Upper lobe of right lung (tissue), 1 donor: ENCODE data around the gene NUBPL. TPM values are rescaled to one million over a fixed set of nuclear protein-coding genes. Genes with fewer than 3 reads are reported as not detected.

ENCODE experiments used
- ATAC-seq: fragments of 200-7000 bp; cut with Tn5 transposase; one replicate; pipeline ENCODE4 v1.9.1; 2020; ENCODE audit warnings: mild to moderate bottlenecking, moderate library complexity
- DNase-seq: peaks from one replicate; pipeline ENCODE4 v3.0.0-alpha.2; 2020
- H3K27ac ChIP-seq: fragments of 200-600 bp; one replicate; pipeline ENCODE4 v1.8.0; 2022
- H3K27me3 ChIP-seq: fragments of 200-600 bp; one replicate; pipeline ENCODE4 v1.8.0; 2022; ENCODE audit warnings: mild to moderate bottlenecking
- H3K36me3 ChIP-seq: fragments of 200-600 bp; one replicate; pipeline ENCODE4 v1.8.0; 2022
- H3K4me1 ChIP-seq: fragments of 200-600 bp; one replicate; pipeline ENCODE4 v1.8.0; 2022
- H3K4me3 ChIP-seq: fragments of 200-600 bp; one replicate; pipeline ENCODE4 v1.8.0; 2022; ENCODE audit warnings: mild to moderate bottlenecking
- H3K9me3 ChIP-seq: fragments of 200-600 bp; one replicate; pipeline ENCODE4 v1.8.0; 2022
- CTCF ChIP-seq: fragments of 200-600 bp; IDR thresholded peaks from one replicate; pipeline ENCODE4 v1.8.0; 2022; ENCODE audit warnings: antibody characterized with exemption
- intact Hi-C: fragments of 100-400 bp; cut with DNase I; formaldehyde crosslinking; loops from one replicate; pipeline ENCODE4 v1.11.0; 2022
- total RNA-seq: library from RNA; stranded (reverse); fragmentation: NEBNext Ultra II Directional; extraction: Animal tissue kit (Norgen Biotek cat#: 25700); gene quantifications from one replicate; pipeline ENCODE4 v1.2.1, GENCODE V29; 2021
- donor health status: DM: no; HTN: yes; CAD: no; lungs with severe emphysema.

NUBPL gene
- total RNA-seq, 1 donor from 2014 or later: 12.1 TPM

DNA sequence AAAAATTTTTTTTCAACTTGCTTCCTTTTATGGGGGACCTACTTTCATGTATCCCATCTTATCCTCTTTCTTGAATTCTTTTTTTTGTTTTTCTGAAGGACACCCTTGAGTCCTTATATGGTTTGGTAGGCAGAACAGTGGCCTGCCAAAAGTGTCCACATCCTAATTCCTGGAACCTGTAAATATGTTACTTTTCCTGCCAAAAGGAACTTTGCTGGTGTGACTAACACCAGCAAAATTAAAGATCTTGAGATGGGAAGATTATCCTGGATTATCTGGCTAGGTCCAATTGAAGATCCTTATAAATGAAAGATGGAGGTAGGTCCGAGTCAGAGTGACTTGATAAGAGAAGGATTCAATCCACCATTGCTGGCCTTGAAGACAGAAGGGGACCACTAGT lies 5.3 kb downstream of the NUBPL start:
- H3K4me1 ChIP-seq: peaks cover 15% of the 10 kb centered on the region
- H3K27ac ChIP-seq: no peak overlapping the region
- H3K9me3 ChIP-seq: no peaks in the 10 kb centered on the region
- H3K36me3 ChIP-seq: peaks cover 9% of the 10 kb centered on the region
- no peak overlapping the region for H3K4me3 ChIP-seq
- DNase-seq (no peak), ATAC-seq (no peak)
- intact Hi-C loops: no loop called here
- no peaks in the 10 kb centered on the region for H3K27me3 ChIP-seq
- TF ChIP-seq CTCF: no peak

- Histone ChIP-seq H3K4me1 (peaks cover 15% of the 10 kb centered on the region), H3K36me3 (peaks cover 9% of the 10 kb centered on the region), H3K27ac (peak overlapping the region; percentile 48), H3K27me3 (no peaks in the 10 kb centered on the region), H3K9me3 (no peaks in the 10 kb centered on the region), H3K4me3 (no peak overlapping the region)
- no peak for TF ChIP-seq CTCF
- intact Hi-C loops: no loop called here
- DNase-seq: no peak
- no peak for ATAC-seq
Measured at GRCh38 chr14:31567655-31568054, 6.5 kb downstream of the NUBPL start.

GRCh38 chr14:31568161-31568560 lies 7.0 kb downstream of the NUBPL start:
- peak overlapping the region; percentile 48 for H3K27ac ChIP-seq
- no peak overlapping the region for H3K4me3 ChIP-seq
- ATAC-seq: no peak
- no peaks in the 10 kb centered on the region for H3K9me3 ChIP-seq
- H3K36me3 ChIP-seq: peaks cover 9% of the 10 kb centered on the region
- no peaks in the 10 kb centered on the region for H3K27me3 ChIP-seq
- peaks cover 15% of the 10 kb centered on the region for H3K4me1 ChIP-seq
- no peak for DNase-seq
- TF ChIP-seq CTCF: no peak
- intact Hi-C loops: no loop called here

- no peaks in the 10 kb centered on the region for H3K9me3 ChIP-seq
- peak; percentile 71 for ATAC-seq
- H3K36me3 ChIP-seq: peaks cover 9% of the 10 kb centered on the region
- no peak overlapping the region for H3K4me3 ChIP-seq
- H3K4me1 ChIP-seq: peaks cover 15% of the 10 kb centered on the region
- DNase-seq: no peak
- intact Hi-C loops: no loop called here
- H3K27ac ChIP-seq: no peak overlapping the region
- H3K27me3 ChIP-seq: no peaks in the 10 kb centered on the region
- no peak for TF ChIP-seq CTCF
Measured at GRCh38 chr14:31568671-31569070, 7.5 kb downstream of the NUBPL start.

DNA sequence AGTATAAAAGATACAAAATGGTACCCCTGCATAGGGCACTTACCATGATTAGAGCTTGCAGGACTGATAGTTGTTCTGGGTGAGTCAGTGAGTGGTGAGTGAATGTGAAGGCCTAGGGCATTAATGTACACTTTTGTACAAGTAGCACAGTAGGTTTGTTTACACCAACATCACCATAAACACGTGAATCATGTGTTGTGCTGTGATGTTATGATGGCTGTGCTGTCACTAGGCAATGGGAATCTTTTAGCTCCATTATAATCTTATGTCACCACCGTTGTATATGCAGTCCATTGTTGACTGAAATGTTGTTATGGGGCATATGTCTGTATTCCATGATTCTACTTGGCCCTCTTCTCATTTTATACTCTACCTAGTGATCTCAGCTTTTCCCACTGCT lies 11.8 kb downstream of the NUBPL start:
- intact Hi-C loops: no loop called here
- no peaks in the 10 kb centered on the region for H3K27me3 ChIP-seq
- ATAC-seq: no peak
- H3K9me3 ChIP-seq: no peaks in the 10 kb centered on the region
- H3K4me3 ChIP-seq: no peak overlapping the region
- H3K4me1 ChIP-seq: peaks cover 12% of the 10 kb centered on the region
- no peak for TF ChIP-seq CTCF
- no peak for DNase-seq
- no peaks in the 10 kb centered on the region for H3K36me3 ChIP-seq
- no peak overlapping the region for H3K27ac ChIP-seq

DNA sequence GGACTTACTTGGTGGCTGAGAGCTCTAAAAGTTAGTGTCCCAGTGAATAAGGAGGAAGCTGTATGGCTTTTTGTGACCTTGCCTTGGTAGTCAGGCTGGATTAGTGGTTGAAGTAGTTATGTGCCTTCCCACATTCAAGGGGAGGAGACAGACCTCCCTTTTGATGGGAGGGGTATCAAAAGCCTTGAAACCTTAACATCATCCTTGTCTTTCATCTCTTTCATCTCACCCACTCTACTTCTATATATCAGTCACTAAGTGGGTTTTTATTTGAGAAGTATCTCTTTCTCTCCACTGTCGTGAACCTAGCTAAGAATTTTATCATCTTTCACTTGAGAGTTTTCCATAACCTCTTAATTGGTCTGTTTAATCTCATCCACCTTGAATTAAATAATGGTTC lies 15.7 kb downstream of the NUBPL start:
- Histone ChIP-seq H3K27ac (no peak overlapping the region), H3K36me3 (no peaks in the 10 kb centered on the region), H3K27me3 (no peaks in the 10 kb centered on the region), H3K4me3 (no peak overlapping the region), H3K9me3 (no peaks in the 10 kb centered on the region), H3K4me1 (no peaks in the 10 kb centered on the region)
- DNase-seq: no peak
- no peak for TF ChIP-seq CTCF
- no peak for ATAC-seq
- intact Hi-C loops: no loop called here
